Caki2 (cell line): ENCODE data around the gene COX7A1. TPM values are rescaled to one million over a fixed set of nuclear protein-coding genes. Genes with fewer than 3 reads are reported as not detected.

Experiments used
- total RNA-seq: library from RNA; depleted of rRNA; stranded (reverse); fragments of >200 nt; shearing (Covaris generic); gene quantifications from 2 replicates; pipeline ENCODE4 v1.2.3, GENCODE V29; 2014; ENCODE audit warnings: low replicate concordance; rRNA removed

COX7A1 gene
- total RNA-seq, 1 experiment from 2014 or later, result not detected

Other genes with a start within 250 kb of the COX7A1 start
- 0.88 TPM in 1 of 2 replicates, not detected in the other for gene HCST, start 249.9 kb downstream of the COX7A1 start, total RNA-seq
- gene TYROBP, start 244.2 kb downstream of the COX7A1 start, total RNA-seq, result not detected in 2 replicates
- 4.4 and 9.7 TPM in 2 replicates for gene LRFN3, start 216.1 kb downstream of the COX7A1 start, total RNA-seq
- 54.3 and 64.8 TPM in 2 replicates for gene SDHAF1, start 157.3 kb downstream of the COX7A1 start, total RNA-seq
- gene SYNE4, start 143.6 kb downstream of the COX7A1 start, total RNA-seq, result 1.4 TPM in 1 of 2 replicates, not detected in the other
- gene ALKBH6, start 138.2 kb downstream of the COX7A1 start, total RNA-seq, result 41.7 and 47.3 TPM in 2 replicates
- 1.1 and 2.3 TPM in 2 replicates for gene CLIP3, start 119.6 kb downstream of the COX7A1 start, total RNA-seq
- gene THAP8, start 98.2 kb downstream of the COX7A1 start, total RNA-seq, result 3.6 and 11.7 TPM in 2 replicates
- 8.5 and 10.3 TPM in 2 replicates for gene WDR62, start 97.5 kb downstream of the COX7A1 start, total RNA-seq
- not detected in 2 replicates for gene OVOL3, start 41.3 kb downstream of the COX7A1 start, total RNA-seq
- gene POLR2I, start 37.6 kb downstream of the COX7A1 start, total RNA-seq, result 110 and 136 TPM in 2 replicates
- gene TBCB, start 37.0 kb downstream of the COX7A1 start, total RNA-seq, result 369 and 423 TPM in 2 replicates
- 218 and 288 TPM in 2 replicates for gene CAPNS1, start 12.4 kb downstream of the COX7A1 start, total RNA-seq
- gene ZNF565, start 62.2 kb upstream of the COX7A1 start, total RNA-seq, result 1.6 and 2.0 TPM in 2 replicates
- 31.7 and 38.0 TPM in 2 replicates for gene ZNF146, start 62.7 kb upstream of the COX7A1 start, total RNA-seq
- 2.4 and 4.1 TPM in 2 replicates for gene ZFP14, start 226.8 kb upstream of the COX7A1 start, total RNA-seq